Measurements from ENCODE around the gene PVALEF. TPM values are rescaled to one million over a fixed set of nuclear protein-coding genes. Genes with fewer than 3 reads are reported as not detected.

Gene PVALEF
- total RNA-seq, 1 donor from 2014 or later = not detected

Other genes starting within 250 kb of the PVALEF start
- 36.6 and 43.5 TPM in 2 replicates for gene CHMP6, start 173.7 kb upstream of the PVALEF start, total RNA-seq
- 4.3 and 5.8 TPM in 2 replicates for gene BAIAP2, start 130.4 kb upstream of the PVALEF start, total RNA-seq
- gene AATK, start 714 bp downstream of the PVALEF start, total RNA-seq = 0.61 and 0.62 TPM in 2 replicates
- gene CEP131, start 57.5 kb downstream of the PVALEF start, total RNA-seq = 17.5 and 18.7 TPM in 2 replicates
- gene TEPSIN, start 73.5 kb downstream of the PVALEF start, total RNA-seq = 37.7 and 41.0 TPM in 2 replicates
- 71.9 and 78.3 TPM in 2 replicates for gene NDUFAF8, start 73.8 kb downstream of the PVALEF start, total RNA-seq
- gene SLC38A10, start 129.8 kb downstream of the PVALEF start, total RNA-seq = 99.7 and 101 TPM in 2 replicates
- gene BAHCC1, start 229.9 kb downstream of the PVALEF start, total RNA-seq = 0.02 and 0.08 TPM in 2 replicates

Data from activated T-helper 1 cell treated with anti-CD3 and anti-CD28 coated beads, Interleukin-12 subunit alpha, Interleukin-12 subunit beta, Interleukin-2, Interleukin-4 antibody, amounts not matched to agents 30 ng/mL and 10 ng/mL and 1 ng/mL, durations not matched to agents 14 hours and 24 hours and 36 hours (primary cell).